NCI-H345 (cell line): ENCODE measurements around the gene RAB7A.

ENCODE experiments used
- DNase-seq: peaks from one replicate; lab custom pipeline; 2025; lab: John Stamatoyannopoulos, UW

Gene RAB7A

GRCh38 chr3:128787256-128788253 lies 61.6 kb downstream of the RAB7A start:
- DNase-seq, result no peak

GRCh38 chr3:128788268-128788869 lies 62.4 kb downstream of the RAB7A start:
- no peak for DNase-seq

- DNase-seq, result no peak
Observed at GRCh38 chr3:128794067-128794768, 68.2 kb downstream of the RAB7A start.

GRCh38 chr3:128794770-128795649 lies 69.0 kb downstream of the RAB7A start:
- DNase-seq, result peak; percentile 50

GRCh38 chr3:128799653-128800052 lies 73.7 kb downstream of the RAB7A start:
- no peak for DNase-seq

GRCh38 chr3:128800241-128801187 lies 74.5 kb downstream of the RAB7A start:
- no peak for DNase-seq

GRCh38 chr3:128801779-128802380 lies 75.9 kb downstream of the RAB7A start:
- DNase-seq, result no peak

- DNase-seq, result no peak
Observed at GRCh38 chr3:128803307-128803706, 77.3 kb downstream of the RAB7A start.

GRCh38 chr3:128804017-128804810 lies 78.2 kb downstream of the RAB7A start:
- DNase-seq, result no peak

GRCh38 chr3:128804811-128805155 lies 78.8 kb downstream of the RAB7A start:
- no peak for DNase-seq

- DNase-seq, result no peak
Observed at GRCh38 chr3:128805772-128806171, 79.8 kb downstream of the RAB7A start.

- DNase-seq, result no peak
Observed at GRCh38 chr3:128806588-128806987, 80.6 kb downstream of the RAB7A start.

GRCh38 chr3:128807186-128807830 lies 81.3 kb downstream of the RAB7A start:
- DNase-seq, result no peak

- DNase-seq, result no peak
Observed at GRCh38 chr3:128808672-128809071, 82.7 kb downstream of the RAB7A start.

GRCh38 chr3:128813097-128813496 lies 87.1 kb downstream of the RAB7A start:
- no peak for DNase-seq

GRCh38 chr3:128814060-128814459 lies 88.1 kb downstream of the RAB7A start:
- DNase-seq, result no peak

GRCh38 chr3:128814519-128815317 lies 88.7 kb downstream of the RAB7A start:
- DNase-seq, result no peak
